ENCODE results near the gene PKIG.

GRCh38 chr20:44544263-44544662 lies 38.1 kb upstream of the PKIG start:
- TF ChIP-seq SP1 (IDR thresholded peaks at IDR 0.05; ENCODE audit: low read depth, low read length): no peak
- TF ChIP-seq EP300 (IDR thresholded peaks at IDR 0.05; ENCODE audit: borderline replicate concordance in 1 of 2, low read depth in 2 of 2, low read length in 2 of 2): no peak
- TF ChIP-seq CTCF (IDR thresholded peaks at IDR 0.05; ENCODE audit: control extremely low read depth in 1 of 3, insufficient read depth in 1 of 3, low read depth in 1 of 3, low read length in 3 of 3): no peak
- TF ChIP-seq EZH2 (IDR thresholded peaks at IDR 0.05; ENCODE audit: low read depth, low read length, severe bottlenecking): no peak
- TF ChIP-seq POLR2A (IDR thresholded peaks at IDR 0.05; ENCODE audit: control extremely low read depth in 1 of 2, low read depth in 2 of 2, low read length in 2 of 2): no peak
- no peak for TF ChIP-seq KDM1A (IDR thresholded peaks at IDR 0.05; ENCODE audit: borderline replicate concordance, low read length)
- TF ChIP-seq, protein P1, sequence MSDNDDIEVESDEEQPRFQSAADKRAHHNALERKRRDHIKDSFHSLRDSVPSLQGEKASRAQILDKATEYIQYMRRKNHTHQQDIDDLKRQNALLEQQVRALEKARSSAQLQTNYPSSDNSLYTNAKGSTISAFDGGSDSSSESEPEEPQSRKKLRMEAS (IDR thresholded peaks at IDR 0.05): no peak
- no peak for TF ChIP-seq RAD21 (IDR thresholded peaks at IDR 0.05 in 1 of 2, conservative IDR thresholded peaks at IDR 0.05 in 1 of 2; ENCODE audit: low read depth in 2 of 2, low read length in 2 of 2)
- TF ChIP-seq EGR1 (IDR thresholded peaks at IDR 0.05; ENCODE audit: borderline replicate concordance, low read depth, low read length): no peak
- no peak for TF ChIP-seq TAF1 (IDR thresholded peaks at IDR 0.05; ENCODE audit: low read depth, low read length)
- TF ChIP-seq PHF8 (conservative IDR thresholded peaks at IDR 0.05; ENCODE audit: low read depth, low read length): no peak
- TF ChIP-seq YY1 (IDR thresholded peaks at IDR 0.05; ENCODE audit: low read depth, low read length): no peak
